NCI-H146 (cell line): ENCODE data around the gene KRT71.

Experiments used
- DNase-seq: peaks from one replicate; lab custom pipeline; 2025; lab: John Stamatoyannopoulos, UW

Gene KRT71

GRCh38 chr12:52497975-52498374 is 55.0 kb downstream of the KRT71 start:
- no peak for DNase-seq

GRCh38 chr12:52496590-52497071 is 56.3 kb downstream of the KRT71 start:
- DNase-seq, result peak; percentile 65

GRCh38 chr12:52496054-52496453 is 56.9 kb downstream of the KRT71 start:
- DNase-seq, result peak; percentile 90

- peak; percentile 86 for DNase-seq
Measured at GRCh38 chr12:52495389-52495788, 57.6 kb downstream of the KRT71 start.

- no peak for DNase-seq
Measured at GRCh38 chr12:52494518-52494917, 58.4 kb downstream of the KRT71 start.

GRCh38 chr12:52494100-52494499 is 58.8 kb downstream of the KRT71 start:
- DNase-seq, result no peak
